HG03439 (cell line): ENCODE results near the gene NPAS2.

Experiments
- ATAC-seq: cut with Tn5 transposase; IDR thresholded peaks from one replicate; pipeline ENCODE4 v1.9.1; 2021; ENCODE audit warnings: mild to moderate bottlenecking, moderate library complexity; ENCODE audit not compliant: unreplicated experiment

NPAS2 gene

GRCh38 chr2:100820523-100821254 is 750 bp downstream of the NPAS2 start:
- no peak for ATAC-seq

- no peak for ATAC-seq
Observed at GRCh38 chr2:100821255-100821910, 1.4 kb downstream of the NPAS2 start.

- no peak for ATAC-seq
Observed at GRCh38 chr2:100821911-100822265, 1.9 kb downstream of the NPAS2 start.

GRCh38 chr2:100822587-100823248 is 2.8 kb downstream of the NPAS2 start:
- no peak for ATAC-seq

GRCh38 chr2:100823665-100824438 is 3.9 kb downstream of the NPAS2 start:
- no peak for ATAC-seq

- no peak for ATAC-seq
Observed at GRCh38 chr2:100824842-100825241, 4.9 kb downstream of the NPAS2 start.

GRCh38 chr2:100826494-100826893 is 6.6 kb downstream of the NPAS2 start:
- ATAC-seq: no peak

GRCh38 chr2:100831158-100831750 is 11.3 kb downstream of the NPAS2 start:
- ATAC-seq: no peak

- ATAC-seq: no peak
Observed at GRCh38 chr2:100831831-100832230, 11.9 kb downstream of the NPAS2 start.

GRCh38 chr2:100832885-100833284 is 12.9 kb downstream of the NPAS2 start:
- ATAC-seq: no peak

- no peak for ATAC-seq
Observed at GRCh38 chr2:100833331-100833730, 13.4 kb downstream of the NPAS2 start.

GRCh38 chr2:100834221-100834620 is 14.3 kb downstream of the NPAS2 start:
- no peak for ATAC-seq

GRCh38 chr2:100835006-100835659 is 15.2 kb downstream of the NPAS2 start:
- no peak for ATAC-seq

- ATAC-seq: no peak
Observed at GRCh38 chr2:100840519-100840918, 20.6 kb downstream of the NPAS2 start.

GRCh38 chr2:100842241-100842922 is 22.4 kb downstream of the NPAS2 start:
- no peak for ATAC-seq

- no peak for ATAC-seq
Observed at GRCh38 chr2:100844514-100844913, 24.6 kb downstream of the NPAS2 start.

- no peak for ATAC-seq
Observed at GRCh38 chr2:100845141-100845991, 25.4 kb downstream of the NPAS2 start.

- no peak for ATAC-seq
Observed at GRCh38 chr2:100846716-100847115, 26.8 kb downstream of the NPAS2 start.

- no peak for ATAC-seq
Observed at GRCh38 chr2:100852447-100852846, 32.5 kb downstream of the NPAS2 start.
